Thyroid gland (tissue), 4 donors: Measurements from ENCODE around the gene RNF13. TPM values are rescaled to one million over a fixed set of nuclear protein-coding genes. Genes with fewer than 3 reads are reported as not detected.

Source experiments
- DNase-seq, 2 donors: peaks; one replicate each; pipeline ENCODE4 v3.0.0-alpha.2; 2019
- H3K27ac ChIP-seq, 3 donors: fragments of 200-600 bp; sonication (generic); 1 replicate in 2 of 3; 2 replicates in 1 of 3; pipeline ENCODE4 v1.5.1; 2016 to 2019; ENCODE audit warnings: mild to moderate bottlenecking in 1 of 3, moderate library complexity in 1 of 3
- H3K27me3 ChIP-seq: fragments of 200-600 bp; sonication (generic); one replicate; pipeline ENCODE4 v1.5.1; 2019
- H3K36me3 ChIP-seq, 2 donors: fragments of 200-600 bp; sonication (generic); one replicate each; pipeline ENCODE4 v1.5.1; 2016 to 2019
- H3K4me1 ChIP-seq, 2 donors: fragments of 200-600 bp; sonication (generic); one replicate each; pipeline ENCODE4 v1.5.1; 2017 to 2019
- H3K4me3 ChIP-seq, 3 donors: fragments of 200-600 bp; sonication (generic); replicated peaks in 1 of 3; 1 replicate in 2 of 3; 2 replicates in 1 of 3; pipeline ENCODE4 v1.5.1; 2016; ENCODE audit warnings: mild to moderate bottlenecking in 1 of 3
- H3K9me3 ChIP-seq: fragments of 200-600 bp; sonication (generic); one replicate; pipeline ENCODE4 v1.5.1; 2017
- POLR2A ChIP-seq, 2 donors: fragments of 450-650 bp; IDR thresholded peaks; one replicate each; pipeline ENCODE4 v1.6.1; 2017; ENCODE audit warnings: antibody characterized with exemption in 2 of 2, mild to moderate bottlenecking in 2 of 2, moderate library complexity in 1 of 2
- WGBS, 2 donors: methylation state at CpG; one replicate each; pipeline ENCODE4 v1.1.5; 2017; 5-methylcytosine and 5-hydroxymethylcytosine counted together
- intact Hi-C: fragments of 100-400 bp; cut with DNase I; formaldehyde crosslinking; loops from one replicate; pipeline ENCODE4 v1.15.1; 2023
- total RNA-seq, 4 donors: library from RNA; depleted of rRNA; stranded (reverse); fragments of >200 nt; gene quantifications; one replicate each; pipeline ENCODE4 v1.2.3, GENCODE V29; 2016
- TF ChIP-seq, protein P1 (sequence below), 6 experiments: fragments of 200-600 bp in 3 of 6; fragments of 450-650 bp in 3 of 6; sonication (generic) in 3 of 6; IDR thresholded peaks; one replicate each; pipeline ENCODE4 v1.5.1; 2016 to 2019; ENCODE audit warnings: antibody characterized with exemption in 6 of 6, mild to moderate bottlenecking in 2 of 6, inconsistent platforms in 1 of 6, moderate library complexity in 1 of 6

The RNF13 gene
- total RNA-seq, 4 donors from 2014 or later: 106 to 161 (median 127) TPM

DNA sequence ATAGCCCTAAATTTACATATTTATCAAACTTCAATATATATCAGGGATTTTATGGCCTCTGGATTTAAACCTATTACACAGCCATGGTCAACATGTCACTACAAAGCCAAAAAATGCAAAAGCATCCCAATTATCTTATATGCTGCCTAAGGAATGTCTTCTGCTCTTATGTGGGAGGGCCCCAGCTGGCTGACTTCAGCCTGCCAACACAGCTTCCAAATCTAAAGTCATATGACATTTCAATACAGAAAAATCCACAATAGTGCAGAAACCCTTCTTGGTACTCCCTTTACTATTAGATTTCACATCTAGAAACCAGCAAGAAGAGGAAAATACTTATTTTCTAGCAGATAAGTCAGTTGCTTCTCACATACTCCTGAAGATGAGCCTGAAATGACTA, 151.3 kb downstream of the RNF13 start:
- Histone ChIP-seq H3K4me1 (peaks cover 6 to 12% of the 10 kb centered on the region in 2 donors), H3K4me3 (no peak overlapping the region), H3K36me3 (no peaks in the 10 kb centered on the region), H3K27me3 (no peaks in the 10 kb centered on the region), H3K9me3 (no peaks in the 10 kb centered on the region), H3K27ac (no peak overlapping the region)
- intact Hi-C loops: no loop called here
- no peak for DNase-seq
- TF ChIP-seq, protein P1, sequence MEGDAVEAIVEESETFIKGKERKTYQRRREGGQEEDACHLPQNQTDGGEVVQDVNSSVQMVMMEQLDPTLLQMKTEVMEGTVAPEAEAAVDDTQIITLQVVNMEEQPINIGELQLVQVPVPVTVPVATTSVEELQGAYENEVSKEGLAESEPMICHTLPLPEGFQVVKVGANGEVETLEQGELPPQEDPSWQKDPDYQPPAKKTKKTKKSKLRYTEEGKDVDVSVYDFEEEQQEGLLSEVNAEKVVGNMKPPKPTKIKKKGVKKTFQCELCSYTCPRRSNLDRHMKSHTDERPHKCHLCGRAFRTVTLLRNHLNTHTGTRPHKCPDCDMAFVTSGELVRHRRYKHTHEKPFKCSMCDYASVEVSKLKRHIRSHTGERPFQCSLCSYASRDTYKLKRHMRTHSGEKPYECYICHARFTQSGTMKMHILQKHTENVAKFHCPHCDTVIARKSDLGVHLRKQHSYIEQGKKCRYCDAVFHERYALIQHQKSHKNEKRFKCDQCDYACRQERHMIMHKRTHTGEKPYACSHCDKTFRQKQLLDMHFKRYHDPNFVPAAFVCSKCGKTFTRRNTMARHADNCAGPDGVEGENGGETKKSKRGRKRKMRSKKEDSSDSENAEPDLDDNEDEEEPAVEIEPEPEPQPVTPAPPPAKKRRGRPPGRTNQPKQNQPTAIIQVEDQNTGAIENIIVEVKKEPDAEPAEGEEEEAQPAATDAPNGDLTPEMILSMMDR (IDR thresholded peaks at IDR 0.05): no peak
- no peak for TF ChIP-seq POLR2A (IDR thresholded peaks at IDR 0.05)

GRCh38 chr3:149965278-149965677, 152.3 kb downstream of the RNF13 start:
- no peak overlapping the region for H3K27ac ChIP-seq
- no peak for TF ChIP-seq POLR2A (IDR thresholded peaks at IDR 0.05)
- TF ChIP-seq, protein P1 (IDR thresholded peaks at IDR 0.05): no peak
- no peaks in the 10 kb centered on the region for H3K36me3 ChIP-seq
- H3K4me3 ChIP-seq: no peak overlapping the region
- no peaks in the 10 kb centered on the region for H3K27me3 ChIP-seq
- no peaks in the 10 kb centered on the region for H3K9me3 ChIP-seq
- DNase-seq: no peak
- intact Hi-C loops: loop anchor here (5.0 kb wide), 1 partner anchor 217 kb away; no protein-coding TSS in a partner anchor
- peaks cover 6 to 12% of the 10 kb centered on the region in 2 donors for H3K4me1 ChIP-seq

DNA sequence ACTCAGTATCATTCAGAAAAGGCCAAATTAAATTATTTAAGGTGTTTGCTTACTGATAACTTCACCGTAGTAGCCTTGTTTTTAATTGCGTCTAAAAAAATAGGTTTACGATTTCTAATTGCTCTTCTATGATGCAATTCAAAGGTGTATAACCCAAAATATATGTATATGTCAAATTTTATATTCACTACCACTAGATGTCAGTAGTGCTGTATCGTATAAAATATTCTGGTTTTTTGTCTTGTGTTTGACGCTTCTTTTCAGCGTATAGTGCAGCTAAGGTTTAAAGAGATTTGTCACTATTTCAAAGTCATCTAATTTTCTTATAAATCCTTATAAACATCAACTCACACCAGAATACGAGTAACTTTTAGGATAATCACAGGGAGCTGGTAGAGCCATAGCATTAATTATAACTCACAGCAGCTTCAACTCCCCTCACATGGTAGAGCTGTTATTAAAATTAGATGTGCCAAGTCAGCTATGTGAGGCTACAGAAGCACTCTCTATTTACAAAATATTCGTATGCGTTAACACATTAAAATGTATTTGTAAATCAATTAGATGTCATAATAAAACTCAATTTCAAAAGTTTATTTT, 154.2 kb downstream of the RNF13 start:
- intact Hi-C loops: loop anchor here (5.0 kb wide), 1 partner anchor 215 kb away; no protein-coding TSS in a partner anchor
- WGBS, 2 donors: 27 to 28% methylated on average over 9 of the region's 9 CpGs
- H3K27ac ChIP-seq: no peak overlapping the region

DNA sequence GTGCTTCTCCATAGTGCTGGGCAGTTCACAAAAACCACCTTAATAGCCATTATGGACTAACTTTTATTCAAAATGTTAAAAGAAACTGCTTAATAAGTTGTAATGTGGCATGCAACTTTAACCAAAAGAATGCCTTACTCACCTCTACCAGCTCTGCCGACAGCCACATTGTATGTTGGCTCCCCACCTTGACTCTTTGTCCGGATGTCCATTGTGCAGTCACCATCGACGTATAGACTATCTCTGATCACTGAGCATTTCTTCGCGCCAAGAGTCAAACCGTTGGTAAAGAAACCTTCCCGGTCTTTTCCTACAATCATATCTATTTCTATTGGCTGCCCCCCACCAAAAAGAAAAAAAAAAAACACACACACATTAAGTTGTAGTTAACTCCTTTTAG, 155.2 kb downstream of the RNF13 start:
- Histone ChIP-seq H3K27ac (no peak overlapping the region), H3K4me3 (peak overlapping the region in 1 of 3 donors; percentile 88), H3K36me3 (no peaks in the 10 kb centered on the region), H3K27me3 (no peaks in the 10 kb centered on the region), H3K9me3 (no peaks in the 10 kb centered on the region), H3K4me1 (peaks cover 6 to 12% of the 10 kb centered on the region in 2 donors)
- no peak for TF ChIP-seq POLR2A (IDR thresholded peaks at IDR 0.05)
- no peak for DNase-seq
- intact Hi-C loops: loop anchor here (5.0 kb wide), 1 partner anchor 214 kb away; no protein-coding TSS in a partner anchor
- 51 to 64% methylated on average over 8 of the region's 8 CpGs for WGBS, 2 donors

More for the DNA sequence above, 154.2 kb downstream of the RNF13 start:
- no peaks in the 10 kb centered on the region for H3K9me3 ChIP-seq
- H3K4me3 ChIP-seq: no peak overlapping the region
- H3K4me1 ChIP-seq: peaks cover 6 to 12% of the 10 kb centered on the region in 2 donors
- TF ChIP-seq, protein P1 (IDR thresholded peaks at IDR 0.05): peak in 5 of 6 experiments; percentile 37 to 76 (median 64)
- TF ChIP-seq POLR2A (IDR thresholded peaks at IDR 0.05): no peak
- no peaks in the 10 kb centered on the region for H3K36me3 ChIP-seq
- H3K27me3 ChIP-seq: no peaks in the 10 kb centered on the region
- no peak for DNase-seq

GRCh38 chr3:149969110-149969939, 156.3 kb downstream of the RNF13 start:
- intact Hi-C loops: loop anchor here (5.0 kb wide), 1 partner anchor 213 kb away; no protein-coding TSS in a partner anchor
- DNase-seq: peak; percentile 60 to 68
- peaks cover 6 to 12% of the 10 kb centered on the region in 2 donors for H3K4me1 ChIP-seq
- peak overlapping the region; percentile 78 to 88 (median 83) for H3K4me3 ChIP-seq
- WGBS, 2 donors: 11 to 21% methylated on average over 15 of the region's 15 CpGs
- H3K9me3 ChIP-seq: no peaks in the 10 kb centered on the region
- peak overlapping the region; percentile 86 to 92 (median 88) for H3K27ac ChIP-seq
- H3K36me3 ChIP-seq: no peaks in the 10 kb centered on the region
- no peaks in the 10 kb centered on the region for H3K27me3 ChIP-seq
- TF ChIP-seq POLR2A (IDR thresholded peaks at IDR 0.05): peak in 1 of 2 donors; percentile 59
- TF ChIP-seq, protein P1 (IDR thresholded peaks at IDR 0.05): peak in 3 of 6 experiments; percentile 11 to 27 (median 21)
